ENCODE measurements around the gene NDUFB4. TPM values are rescaled to one million over a fixed set of nuclear protein-coding genes. Genes with fewer than 3 reads are reported as not detected.

The NDUFB4 gene
- total RNA-seq, 4 donors from 2014 or later: 95.8 to 162 (median 148) TPM

DNA sequence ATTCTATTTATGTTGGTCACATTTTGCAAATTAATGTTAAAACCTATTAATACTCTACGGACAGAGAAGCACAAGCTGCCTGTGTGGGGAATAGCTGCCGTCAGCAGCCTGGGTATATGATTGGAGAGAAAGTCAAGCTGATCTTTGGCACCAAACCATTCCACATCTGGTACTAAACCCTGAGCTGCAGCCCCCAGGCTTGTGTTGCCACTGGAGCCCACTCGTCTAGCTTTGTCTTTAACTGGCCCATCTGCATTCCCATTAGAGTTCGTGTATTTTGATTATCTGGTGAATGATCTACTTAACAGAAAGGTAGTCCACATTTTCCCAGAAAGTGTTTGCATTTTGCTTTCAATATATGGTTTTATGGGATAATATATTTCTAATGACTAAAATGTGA, 5.4 kb downstream of the NDUFB4 start:
- TF ChIP-seq POLR2A (IDR thresholded peaks at IDR 0.05) (no peak), POLR2AphosphoS5 (IDR thresholded peaks at IDR 0.05) (no peak), EP300 (IDR thresholded peaks at IDR 0.05) (no peak)
- TF ChIP-seq, protein P1, sequence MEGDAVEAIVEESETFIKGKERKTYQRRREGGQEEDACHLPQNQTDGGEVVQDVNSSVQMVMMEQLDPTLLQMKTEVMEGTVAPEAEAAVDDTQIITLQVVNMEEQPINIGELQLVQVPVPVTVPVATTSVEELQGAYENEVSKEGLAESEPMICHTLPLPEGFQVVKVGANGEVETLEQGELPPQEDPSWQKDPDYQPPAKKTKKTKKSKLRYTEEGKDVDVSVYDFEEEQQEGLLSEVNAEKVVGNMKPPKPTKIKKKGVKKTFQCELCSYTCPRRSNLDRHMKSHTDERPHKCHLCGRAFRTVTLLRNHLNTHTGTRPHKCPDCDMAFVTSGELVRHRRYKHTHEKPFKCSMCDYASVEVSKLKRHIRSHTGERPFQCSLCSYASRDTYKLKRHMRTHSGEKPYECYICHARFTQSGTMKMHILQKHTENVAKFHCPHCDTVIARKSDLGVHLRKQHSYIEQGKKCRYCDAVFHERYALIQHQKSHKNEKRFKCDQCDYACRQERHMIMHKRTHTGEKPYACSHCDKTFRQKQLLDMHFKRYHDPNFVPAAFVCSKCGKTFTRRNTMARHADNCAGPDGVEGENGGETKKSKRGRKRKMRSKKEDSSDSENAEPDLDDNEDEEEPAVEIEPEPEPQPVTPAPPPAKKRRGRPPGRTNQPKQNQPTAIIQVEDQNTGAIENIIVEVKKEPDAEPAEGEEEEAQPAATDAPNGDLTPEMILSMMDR (IDR thresholded peaks at IDR 0.05): no peak
- no peaks in the 10 kb centered on the region for H3K27me3 ChIP-seq
- no peak overlapping the region for H3K4me3 ChIP-seq
- no peak overlapping the region for H3K27ac ChIP-seq
- WGBS: 58% methylated on average over 4 of the region's 4 CpGs
- H3K36me3 ChIP-seq: peaks cover 33% of the 10 kb centered on the region
- DNase-seq (ENCODE audit: low spot score in 2 of 2): no peak
- H3K4me1 ChIP-seq: peaks cover 27% of the 10 kb centered on the region
- H3K9me3 ChIP-seq: no peaks in the 10 kb centered on the region

DNA sequence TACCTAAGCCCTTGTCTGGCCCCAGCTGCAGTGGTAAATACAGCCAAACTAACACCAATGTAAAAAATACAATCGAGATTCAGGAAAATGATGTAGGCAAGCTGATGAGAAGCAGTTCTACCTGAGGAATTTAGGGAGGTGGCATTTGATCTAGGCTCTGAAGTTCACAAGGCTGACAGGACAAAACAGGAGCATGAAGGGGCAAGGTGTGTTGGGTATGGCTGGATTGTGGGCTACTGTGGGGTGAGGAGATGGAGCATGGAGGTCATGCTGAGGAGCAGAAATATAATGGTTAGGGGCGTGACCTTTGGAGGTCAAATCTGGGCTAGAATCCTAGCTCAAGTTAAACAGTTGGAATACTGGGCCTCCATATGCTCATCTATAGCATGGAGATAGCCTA, 6.5 kb downstream of the NDUFB4 start:
- WGBS: 87% methylated on average over 2 of the region's 2 CpGs
- Histone ChIP-seq H3K36me3 (peaks cover 33% of the 10 kb centered on the region), H3K9me3 (no peaks in the 10 kb centered on the region), H3K27me3 (no peaks in the 10 kb centered on the region), H3K4me3 (no peak overlapping the region), H3K4me1 (peaks cover 19% of the 10 kb centered on the region), H3K27ac (no peak overlapping the region)
- TF ChIP-seq POLR2AphosphoS5 (IDR thresholded peaks at IDR 0.05) (no peak), EP300 (IDR thresholded peaks at IDR 0.05) (no peak), POLR2A (IDR thresholded peaks at IDR 0.05) (no peak)
- TF ChIP-seq, protein P1 (IDR thresholded peaks at IDR 0.05): no peak
- no peak for DNase-seq (ENCODE audit: low spot score in 2 of 2)

DNA sequence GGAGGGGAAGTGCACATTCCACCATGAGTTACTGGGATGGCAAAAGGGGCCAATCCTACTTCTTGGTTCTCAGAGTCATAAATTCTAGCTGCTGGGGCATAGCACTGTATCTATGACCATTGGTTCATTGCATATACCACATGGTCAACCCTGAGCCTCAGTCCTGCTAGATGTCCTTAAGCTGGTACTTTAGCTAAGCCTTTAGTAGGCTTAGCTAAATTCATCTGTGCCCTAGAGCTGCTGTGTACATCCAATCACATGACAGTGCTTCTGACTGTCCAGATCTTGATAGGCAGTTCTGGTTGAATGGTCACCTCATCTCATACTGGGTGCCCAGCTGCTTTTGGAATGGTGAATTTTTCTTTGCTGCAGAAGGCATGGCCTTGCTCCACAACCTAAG, 8.2 kb downstream of the NDUFB4 start:
- H3K36me3 ChIP-seq: peaks cover 25% of the 10 kb centered on the region
- H3K4me3 ChIP-seq: no peak overlapping the region
- H3K27ac ChIP-seq: no peak overlapping the region
- no peaks in the 10 kb centered on the region for H3K27me3 ChIP-seq
- TF ChIP-seq POLR2AphosphoS5 (IDR thresholded peaks at IDR 0.05) (no peak), EP300 (IDR thresholded peaks at IDR 0.05) (no peak), POLR2A (IDR thresholded peaks at IDR 0.05) (no peak)
- TF ChIP-seq, protein P1 (IDR thresholded peaks at IDR 0.05): no peak
- DNase-seq (ENCODE audit: low spot score in 2 of 2): no peak
- H3K4me1 ChIP-seq: peaks cover 3% of the 10 kb centered on the region
- H3K9me3 ChIP-seq: no peaks in the 10 kb centered on the region

DNA sequence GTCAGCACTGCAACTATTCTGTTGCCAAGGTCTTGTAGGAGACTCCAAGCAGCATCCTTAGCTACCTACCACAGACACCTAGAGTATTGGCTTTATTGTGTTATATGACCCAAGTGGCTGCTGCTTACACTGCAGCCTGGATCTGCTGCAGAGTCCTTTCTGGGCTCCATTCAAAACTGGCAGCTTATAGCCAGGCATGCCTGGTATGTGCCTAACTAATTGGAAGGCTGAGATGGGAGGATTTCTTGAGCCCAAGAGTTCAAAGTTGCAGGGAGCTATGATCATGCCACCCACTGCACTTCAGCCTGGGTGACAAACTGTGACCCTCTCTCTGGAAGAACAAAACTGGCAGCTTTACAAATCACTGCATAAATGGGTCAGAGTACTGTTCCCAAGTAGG, 8.6 kb downstream of the NDUFB4 start:
- Histone ChIP-seq H3K36me3 (peaks cover 23% of the 10 kb centered on the region), H3K4me3 (no peak overlapping the region), H3K27ac (no peak overlapping the region), H3K27me3 (no peaks in the 10 kb centered on the region), H3K4me1 (no peaks in the 10 kb centered on the region), H3K9me3 (no peaks in the 10 kb centered on the region)
- TF ChIP-seq POLR2AphosphoS5 (IDR thresholded peaks at IDR 0.05): no peak
- no peak for TF ChIP-seq POLR2A (IDR thresholded peaks at IDR 0.05)
- TF ChIP-seq, protein P1 (IDR thresholded peaks at IDR 0.05): no peak
- no peak for TF ChIP-seq EP300 (IDR thresholded peaks at IDR 0.05)
- no peak for DNase-seq (ENCODE audit: low spot score in 2 of 2)

DNA sequence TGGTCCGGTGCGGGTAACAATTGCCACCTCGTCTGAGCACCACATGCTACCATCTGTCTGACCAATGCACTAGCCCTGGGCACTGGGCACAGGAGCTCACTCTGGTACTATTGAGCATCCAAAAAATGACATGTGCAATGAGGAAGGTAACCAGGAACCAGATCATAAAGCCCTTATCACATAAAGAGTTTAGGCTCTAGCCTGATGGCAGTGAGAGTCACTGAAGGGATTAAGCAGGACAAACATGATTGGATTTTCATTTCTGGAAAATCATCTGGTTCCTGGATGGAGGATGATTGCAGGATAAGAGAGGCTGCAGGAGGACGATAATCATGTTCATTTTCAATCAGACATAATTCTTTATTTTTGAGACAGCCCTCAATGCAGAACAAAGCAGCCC, 12.4 kb downstream of the NDUFB4 start:
- Histone ChIP-seq H3K27ac (no peak overlapping the region), H3K9me3 (no peaks in the 10 kb centered on the region), H3K36me3 (no peaks in the 10 kb centered on the region), H3K27me3 (no peaks in the 10 kb centered on the region), H3K4me1 (no peaks in the 10 kb centered on the region), H3K4me3 (no peak overlapping the region)
- DNase-seq (ENCODE audit: low spot score in 2 of 2): no peak
- WGBS: 82% methylated on average over 4 of the region's 4 CpGs
- TF ChIP-seq, protein P1 (IDR thresholded peaks at IDR 0.05): no peak
- TF ChIP-seq POLR2AphosphoS5 (IDR thresholded peaks at IDR 0.05) (no peak), POLR2A (IDR thresholded peaks at IDR 0.05) (no peak), EP300 (IDR thresholded peaks at IDR 0.05) (no peak)
